Astrocyte (in vitro differentiated cells and primary cell): Measurements from ENCODE around the gene FBP2. TPM values are rescaled to one million over a fixed set of nuclear protein-coding genes. Genes with fewer than 3 reads are reported as not detected.
"Not testable (repeated sequence)": the region's sequence is repeated elsewhere in the genome, so short reads cannot be mapped to it uniquely, and the experiment has no call there.

Experiments
- DNase-seq: peaks from one replicate; pipeline ENCODE4 v3.0.0-alpha.2; 2010; ENCODE audit warnings: low read depth
- FAIRE-seq: peaks from 2 replicates; lab custom pipeline; 2011; peaks lifted over from hg19 to GRCh38; lab: Jason Lieb, UNC
- H2AFZ ChIP-seq: 2 replicates; pipeline ENCODE4 v1.6.0; 2012; ENCODE audit warnings: low read depth, low read length, inconsistent platforms
- H3K27ac ChIP-seq: 2 replicates; pipeline ENCODE4 v1.5.1; 2011; ENCODE audit warnings: low read depth, low read length, inconsistent platforms
- H3K27me3 ChIP-seq: 2 replicates; pipeline ENCODE4 v1.6.0; 2011; ENCODE audit warnings: low read length, inconsistent platforms; ENCODE audit not compliant: insufficient read depth
- H3K36me3 ChIP-seq: 2 replicates; pipeline ENCODE4 v1.5.1; 2011; ENCODE audit warnings: low read length, inconsistent platforms; ENCODE audit not compliant: insufficient read depth
- H3K4me1 ChIP-seq: 2 replicates; pipeline ENCODE4 v1.5.1; 2011; ENCODE audit warnings: low read length, inconsistent platforms; ENCODE audit not compliant: insufficient read depth
- H3K4me2 ChIP-seq: 2 replicates; pipeline ENCODE4 v1.6.0; 2012; ENCODE audit warnings: low read length, inconsistent platforms
- H3K4me3 ChIP-seq: 2 replicates; pipeline ENCODE4 v1.5.1; 2011; ENCODE audit warnings: low read depth, mild to moderate bottlenecking, low read length, inconsistent platforms; ENCODE audit not compliant: insufficient read depth
- H3K79me2 ChIP-seq: 2 replicates; pipeline ENCODE4 v1.6.0; 2012; ENCODE audit warnings: mild to moderate bottlenecking, low read length, inconsistent platforms; ENCODE audit not compliant: insufficient read depth
- H3K9ac ChIP-seq: 2 replicates; pipeline ENCODE4 v1.6.0; 2012; ENCODE audit warnings: mild to moderate bottlenecking, low read length, inconsistent platforms
- H3K9me3 ChIP-seq: 2 replicates; pipeline ENCODE4 v1.5.1; 2012; ENCODE audit warnings: low read depth, mild to moderate bottlenecking, low read length, inconsistent platforms; ENCODE audit not compliant: insufficient read depth
- H4K20me1 ChIP-seq: 2 replicates; pipeline ENCODE4 v1.6.0; 2012; ENCODE audit warnings: low read length, inconsistent platforms; ENCODE audit not compliant: insufficient read depth
- H3K27ac Mint-ChIP-seq: one replicate; pipeline ENCODE4 v1.8.0; 2021; ENCODE audit warnings: mild to moderate bottlenecking, mixed read lengths; ENCODE audit not compliant: unreplicated experiment
- H3K27me3 Mint-ChIP-seq: one replicate; pipeline ENCODE4 v1.8.0; 2021; ENCODE audit warnings: low read depth, mixed read lengths; ENCODE audit not compliant: unreplicated experiment
- H3K36me3 Mint-ChIP-seq: one replicate; pipeline ENCODE4 v1.8.0; 2021; ENCODE audit warnings: low read depth, mixed read lengths; ENCODE audit not compliant: unreplicated experiment
- H3K4me1 Mint-ChIP-seq: one replicate; pipeline ENCODE4 v1.8.0; 2021; ENCODE audit warnings: low read depth, mixed read lengths; ENCODE audit not compliant: unreplicated experiment
- H3K4me3 Mint-ChIP-seq: one replicate; pipeline ENCODE4 v1.8.0; 2021; ENCODE audit warnings: mild to moderate bottlenecking, moderate library complexity, mixed read lengths; ENCODE audit not compliant: unreplicated experiment
- H3K9me3 Mint-ChIP-seq: one replicate; pipeline ENCODE4 v1.8.0; 2021; ENCODE audit warnings: mild to moderate bottlenecking, mixed read lengths; ENCODE audit not compliant: unreplicated experiment
- EZH2 ChIP-seq: IDR thresholded peaks from 2 replicates; pipeline ENCODE4 v1.6.1; 2012; ENCODE audit warnings: mild to moderate bottlenecking, low read length, inconsistent platforms; ENCODE audit not compliant: insufficient read depth
- total RNA-seq: library from RNA; stranded (reverse); gene quantifications from 2 replicates; pipeline ENCODE4 v1.2.1, GENCODE V29; 2021
- TF ChIP-seq, protein P1 (sequence below): IDR thresholded peaks from 2 replicates; pipeline ENCODE4 v1.5.1; 2011; ENCODE audit warnings: low read depth, mild to moderate bottlenecking, inconsistent platforms, low read length, moderate library complexity; ENCODE audit not compliant: insufficient read depth

Gene FBP2
- total RNA-seq, 1 donor from 2014 or later, result not detected

DNA sequence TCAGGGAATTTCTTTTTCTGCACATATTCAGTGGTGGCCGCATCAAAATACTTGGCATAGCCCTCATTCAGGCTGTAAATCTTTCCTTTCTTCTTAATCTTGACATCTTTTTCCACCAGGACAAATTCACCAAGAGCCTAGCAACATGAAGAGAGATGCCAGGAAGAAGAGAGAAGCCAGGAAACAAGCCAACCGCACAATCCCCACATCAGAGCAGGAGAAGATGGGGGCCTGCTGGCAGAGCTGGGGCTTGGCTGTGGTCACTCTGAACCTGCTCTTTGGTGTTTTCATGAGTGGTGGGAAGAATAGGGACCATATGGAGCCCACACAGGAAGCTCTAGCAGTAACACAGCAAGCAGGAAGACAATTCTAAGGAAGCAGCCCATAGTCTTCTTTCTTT lies 26.4 kb downstream of the FBP2 start:
- Mint-ChIP-seq H3K36me3 (no peaks in the 10 kb centered on the region), H3K27ac (no peak overlapping the region), H3K4me1 (no peaks in the 10 kb centered on the region), H3K9me3 (peaks cover 2% of the 10 kb centered on the region), H3K27me3 (peaks cover 15% of the 10 kb centered on the region), H3K4me3 (no peak overlapping the region)
- Histone ChIP-seq H2AFZ (no peak overlapping the region), H3K4me2 (no peak overlapping the region), H3K9me3 (no peaks in the 10 kb centered on the region), H3K4me3 (no peak overlapping the region), H3K36me3 (no peaks in the 10 kb centered on the region), H3K9ac (no peak overlapping the region), H3K79me2 (no peaks in the 10 kb centered on the region), H4K20me1 (no peaks in the 10 kb centered on the region), H3K27me3 (peaks cover 3% of the 10 kb centered on the region), H3K27ac (no peak overlapping the region), H3K4me1 (no peaks in the 10 kb centered on the region)
- DNase-seq, result no peak
- FAIRE-seq, result no peak
- no peak for TF ChIP-seq EZH2

DNA sequence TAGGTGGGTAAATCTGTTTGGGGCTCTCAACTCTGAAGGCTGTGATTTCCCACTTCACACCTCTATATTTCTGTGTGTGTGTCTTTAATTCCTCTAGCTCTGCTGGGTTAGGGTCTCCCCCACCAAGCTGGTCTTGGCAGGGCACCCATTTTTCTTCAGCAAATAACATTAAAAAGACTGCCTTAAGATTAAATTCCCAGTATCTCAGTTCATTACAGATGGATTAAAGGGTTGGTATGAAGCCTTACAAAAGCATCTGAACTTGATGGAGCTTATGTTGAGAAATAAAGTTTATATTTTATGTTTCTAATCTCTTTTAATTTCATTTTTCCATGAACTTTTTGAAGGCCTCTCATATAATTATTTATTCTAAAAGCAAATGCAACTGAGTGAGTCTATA lies 27.1 kb downstream of the FBP2 start:
- Histone ChIP-seq H3K4me3 (no peak overlapping the region), H3K36me3 (no peaks in the 10 kb centered on the region), H3K4me2 (no peak overlapping the region), H3K9me3 (peaks cover 1% of the 10 kb centered on the region), H3K4me1 (no peaks in the 10 kb centered on the region), H4K20me1 (no peaks in the 10 kb centered on the region), H3K27me3 (peaks cover 3% of the 10 kb centered on the region), H3K79me2 (no peaks in the 10 kb centered on the region), H2AFZ (no peak overlapping the region), H3K9ac (no peak overlapping the region), H3K27ac (no peak overlapping the region)
- no peaks in the 10 kb centered on the region for H3K36me3 Mint-ChIP-seq
- peaks cover 2% of the 10 kb centered on the region for H3K9me3 Mint-ChIP-seq
- DNase-seq (no peak), FAIRE-seq (no peak)
- H3K4me1 Mint-ChIP-seq, result no peaks in the 10 kb centered on the region
- H3K27me3 Mint-ChIP-seq, result peaks cover 8% of the 10 kb centered on the region
- TF ChIP-seq, protein P1, sequence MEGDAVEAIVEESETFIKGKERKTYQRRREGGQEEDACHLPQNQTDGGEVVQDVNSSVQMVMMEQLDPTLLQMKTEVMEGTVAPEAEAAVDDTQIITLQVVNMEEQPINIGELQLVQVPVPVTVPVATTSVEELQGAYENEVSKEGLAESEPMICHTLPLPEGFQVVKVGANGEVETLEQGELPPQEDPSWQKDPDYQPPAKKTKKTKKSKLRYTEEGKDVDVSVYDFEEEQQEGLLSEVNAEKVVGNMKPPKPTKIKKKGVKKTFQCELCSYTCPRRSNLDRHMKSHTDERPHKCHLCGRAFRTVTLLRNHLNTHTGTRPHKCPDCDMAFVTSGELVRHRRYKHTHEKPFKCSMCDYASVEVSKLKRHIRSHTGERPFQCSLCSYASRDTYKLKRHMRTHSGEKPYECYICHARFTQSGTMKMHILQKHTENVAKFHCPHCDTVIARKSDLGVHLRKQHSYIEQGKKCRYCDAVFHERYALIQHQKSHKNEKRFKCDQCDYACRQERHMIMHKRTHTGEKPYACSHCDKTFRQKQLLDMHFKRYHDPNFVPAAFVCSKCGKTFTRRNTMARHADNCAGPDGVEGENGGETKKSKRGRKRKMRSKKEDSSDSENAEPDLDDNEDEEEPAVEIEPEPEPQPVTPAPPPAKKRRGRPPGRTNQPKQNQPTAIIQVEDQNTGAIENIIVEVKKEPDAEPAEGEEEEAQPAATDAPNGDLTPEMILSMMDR, result no peak
- no peak for TF ChIP-seq EZH2
- H3K27ac Mint-ChIP-seq, result no peak overlapping the region
- H3K4me3 Mint-ChIP-seq, result no peak overlapping the region

DNA sequence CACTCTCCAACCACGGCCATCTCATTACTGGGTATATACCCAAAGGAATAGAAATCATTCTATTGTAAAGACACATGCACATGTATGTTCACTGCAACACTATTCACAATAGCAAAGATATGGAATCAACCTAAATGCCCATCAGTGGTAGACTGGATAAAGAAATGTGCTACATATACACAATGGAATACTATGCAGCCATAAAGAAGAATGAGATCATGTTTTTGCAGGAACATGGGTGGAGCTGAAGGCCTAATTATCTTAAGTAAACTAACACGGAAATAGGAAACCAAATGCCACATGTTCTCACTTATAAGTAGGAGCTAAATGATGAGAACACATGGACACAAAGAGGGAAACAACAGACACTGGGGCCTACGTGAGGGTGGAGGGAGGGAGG lies 29.3 kb downstream of the FBP2 start:
- H3K4me2 ChIP-seq, H3K27me3 ChIP-seq, H3K4me3 Mint-ChIP-seq, H3K4me3 ChIP-seq, H4K20me1 ChIP-seq, H3K4me1 ChIP-seq, DNase-seq, H3K36me3 ChIP-seq, H3K9me3 Mint-ChIP-seq, H2AFZ ChIP-seq, H3K9me3 ChIP-seq, H3K27ac Mint-ChIP-seq, H3K27ac ChIP-seq, H3K79me2 ChIP-seq, H3K36me3 Mint-ChIP-seq, FAIRE-seq, H3K27me3 Mint-ChIP-seq, H3K4me1 Mint-ChIP-seq, H3K9ac ChIP-seq: not testable (repeated sequence)

DNA sequence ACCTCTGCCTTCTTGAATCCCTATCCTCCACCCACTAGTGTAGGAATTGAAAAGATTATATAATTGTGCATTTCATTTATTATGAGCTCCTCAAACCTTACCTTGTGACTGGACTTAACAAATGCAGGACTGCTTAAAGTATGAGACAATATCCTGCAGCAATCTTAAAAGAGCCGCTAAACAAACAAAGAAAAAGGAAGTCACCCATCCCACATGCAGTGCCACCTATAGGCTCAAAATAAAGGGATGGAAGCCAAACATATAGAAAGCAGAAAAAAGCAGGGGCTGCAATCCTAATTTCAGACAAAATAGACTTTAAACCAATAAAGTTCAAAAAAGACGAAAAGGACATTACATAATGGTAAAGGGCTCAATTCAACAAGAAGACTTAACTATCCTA lies 30.1 kb downstream of the FBP2 start:
- Histone ChIP-seq H3K79me2 (no peaks in the 10 kb centered on the region), H3K4me3 (no peak overlapping the region), H2AFZ (no peak overlapping the region), H3K27me3 (no peaks in the 10 kb centered on the region), H4K20me1 (no peaks in the 10 kb centered on the region), H3K4me2 (no peak overlapping the region), H3K27ac (no peak overlapping the region), H3K36me3 (no peaks in the 10 kb centered on the region), H3K9me3 (peaks cover 2% of the 10 kb centered on the region), H3K4me1 (no peaks in the 10 kb centered on the region), H3K9ac (no peak overlapping the region)
- no peak for DNase-seq
- FAIRE-seq, result no peak
- Mint-ChIP-seq H3K4me3 (no peak overlapping the region), H3K4me1 (no peaks in the 10 kb centered on the region), H3K36me3 (no peaks in the 10 kb centered on the region), H3K27ac (no peak overlapping the region), H3K27me3 (no peaks in the 10 kb centered on the region), H3K9me3 (peaks cover 2% of the 10 kb centered on the region)
- TF ChIP-seq, protein P1, result no peak
- no peak for TF ChIP-seq EZH2
